ENCODE data around the gene DCAF5. TPM values are rescaled to one million over a fixed set of nuclear protein-coding genes. Genes with fewer than 3 reads are reported as not detected.

Gene DCAF5
- total RNA-seq, 1 donor from 2014 or later = 57.3 TPM

GRCh38 chr14:69076341-69076740 is 76.6 kb downstream of the DCAF5 start:
- ATAC-seq = no peak
- peaks cover 28% of the 10 kb centered on the region for H3K36me3 ChIP-seq
- no peak for DNase-seq
- H3K9me3 ChIP-seq = no peaks in the 10 kb centered on the region
- TF ChIP-seq, protein P1, sequence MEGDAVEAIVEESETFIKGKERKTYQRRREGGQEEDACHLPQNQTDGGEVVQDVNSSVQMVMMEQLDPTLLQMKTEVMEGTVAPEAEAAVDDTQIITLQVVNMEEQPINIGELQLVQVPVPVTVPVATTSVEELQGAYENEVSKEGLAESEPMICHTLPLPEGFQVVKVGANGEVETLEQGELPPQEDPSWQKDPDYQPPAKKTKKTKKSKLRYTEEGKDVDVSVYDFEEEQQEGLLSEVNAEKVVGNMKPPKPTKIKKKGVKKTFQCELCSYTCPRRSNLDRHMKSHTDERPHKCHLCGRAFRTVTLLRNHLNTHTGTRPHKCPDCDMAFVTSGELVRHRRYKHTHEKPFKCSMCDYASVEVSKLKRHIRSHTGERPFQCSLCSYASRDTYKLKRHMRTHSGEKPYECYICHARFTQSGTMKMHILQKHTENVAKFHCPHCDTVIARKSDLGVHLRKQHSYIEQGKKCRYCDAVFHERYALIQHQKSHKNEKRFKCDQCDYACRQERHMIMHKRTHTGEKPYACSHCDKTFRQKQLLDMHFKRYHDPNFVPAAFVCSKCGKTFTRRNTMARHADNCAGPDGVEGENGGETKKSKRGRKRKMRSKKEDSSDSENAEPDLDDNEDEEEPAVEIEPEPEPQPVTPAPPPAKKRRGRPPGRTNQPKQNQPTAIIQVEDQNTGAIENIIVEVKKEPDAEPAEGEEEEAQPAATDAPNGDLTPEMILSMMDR (IDR thresholded peaks at IDR 0.05) = no peak
- intact Hi-C loops (cut with DNase I) = no loop called here
- H3K27ac ChIP-seq = no peak overlapping the region
- peaks cover 23% of the 10 kb centered on the region for H3K4me1 ChIP-seq
- H3K27me3 ChIP-seq = no peaks in the 10 kb centered on the region
- H3K4me3 ChIP-seq = no peak overlapping the region

- Histone ChIP-seq H3K36me3 (peaks cover 35% of the 10 kb centered on the region), H3K4me1 (peaks cover 14% of the 10 kb centered on the region), H3K9me3 (no peaks in the 10 kb centered on the region), H3K4me3 (no peak overlapping the region), H3K27ac (no peak overlapping the region), H3K27me3 (no peaks in the 10 kb centered on the region)
- intact Hi-C loops (cut with DNase I) = no loop called here
- TF ChIP-seq, protein P1 (IDR thresholded peaks at IDR 0.05) = no peak
- DNase-seq (no peak), ATAC-seq (peak; percentile 53)
Observed at GRCh38 chr14:69073915-69074314, 79.0 kb downstream of the DCAF5 start.

- DNase-seq = no peak
- H3K36me3 ChIP-seq = peaks cover 35% of the 10 kb centered on the region
- no peaks in the 10 kb centered on the region for H3K27me3 ChIP-seq
- H3K4me1 ChIP-seq = peaks cover 9% of the 10 kb centered on the region
- intact Hi-C loops (cut with DNase I) = no loop called here
- no peak overlapping the region for H3K27ac ChIP-seq
- ATAC-seq = no peak
- TF ChIP-seq, protein P1 (IDR thresholded peaks at IDR 0.05) = no peak
- H3K9me3 ChIP-seq = no peaks in the 10 kb centered on the region
- H3K4me3 ChIP-seq = no peak overlapping the region
Observed at GRCh38 chr14:69073429-69073828, 79.5 kb downstream of the DCAF5 start.

DNA sequence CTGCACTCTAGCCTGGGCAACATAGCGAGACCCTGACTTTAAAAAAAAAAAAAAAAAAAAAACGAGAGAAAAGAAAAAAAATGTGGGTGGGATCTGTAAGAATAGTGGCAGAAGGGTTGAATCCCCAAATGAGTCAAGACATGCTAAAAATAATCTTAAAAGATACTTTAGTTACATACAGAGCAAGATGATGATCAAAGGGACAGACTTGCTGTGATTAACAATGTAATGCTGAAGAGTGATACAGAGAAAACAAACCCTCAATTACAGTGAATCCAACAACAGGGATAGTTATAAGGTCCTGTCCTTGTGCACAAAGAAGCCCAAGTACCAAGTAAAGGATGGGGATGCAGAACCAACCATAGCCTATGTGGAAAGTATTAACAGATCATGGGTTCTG is 80.3 kb downstream of the DCAF5 start:
- intact Hi-C loops (cut with DNase I) = no loop called here
- Histone ChIP-seq H3K27me3 (no peaks in the 10 kb centered on the region), H3K9me3 (no peaks in the 10 kb centered on the region), H3K36me3 (peaks cover 41% of the 10 kb centered on the region), H3K27ac (no peak overlapping the region), H3K4me1 (peaks cover 2% of the 10 kb centered on the region), H3K4me3 (no peak overlapping the region)
- DNase-seq (no peak), ATAC-seq (no peak)
- TF ChIP-seq, protein P1 (IDR thresholded peaks at IDR 0.05) = no peak

DNA sequence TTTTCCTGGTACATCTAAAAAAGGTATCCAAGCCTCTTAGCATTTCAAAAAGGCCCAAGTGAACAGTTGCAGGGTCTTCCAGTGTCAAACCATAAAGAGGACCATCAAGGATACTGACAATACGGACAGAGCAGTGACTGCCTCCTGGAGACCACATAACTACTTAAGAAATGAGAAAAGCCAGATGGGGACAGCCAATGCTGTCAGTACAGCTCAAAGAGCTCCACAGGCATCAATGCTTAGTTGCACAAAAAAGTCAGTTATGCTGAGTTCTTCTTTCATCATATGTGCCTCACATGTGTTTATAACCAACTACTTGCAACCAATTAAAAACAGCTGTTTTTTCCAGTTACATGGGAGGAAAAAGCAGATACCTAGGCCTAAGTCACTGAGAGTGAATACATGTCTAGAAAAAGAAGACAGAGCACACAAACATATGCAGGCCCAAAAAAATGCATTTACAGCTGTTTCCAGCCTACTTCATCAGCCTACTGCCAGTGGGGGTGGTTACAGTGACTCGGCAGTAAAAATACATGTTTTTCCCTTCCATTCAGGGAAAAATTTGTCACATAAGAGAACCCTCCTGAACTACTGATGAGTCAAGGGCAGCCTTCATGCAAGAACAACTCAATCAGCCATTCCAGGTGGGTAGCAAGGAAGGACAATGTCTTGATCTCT is 84.0 kb downstream of the DCAF5 start:
- H3K4me3 ChIP-seq = no peak overlapping the region
- no peaks in the 10 kb centered on the region for H3K9me3 ChIP-seq
- intact Hi-C loops (cut with DNase I) = no loop called here
- H3K27me3 ChIP-seq = no peaks in the 10 kb centered on the region
- ATAC-seq (no peak), DNase-seq (no peak)
- peaks cover 39% of the 10 kb centered on the region for H3K36me3 ChIP-seq
- no peaks in the 10 kb centered on the region for H3K4me1 ChIP-seq
- H3K27ac ChIP-seq = no peak overlapping the region
- TF ChIP-seq, protein P1 (IDR thresholded peaks at IDR 0.05) = no peak

Data from upper lobe of right lung (tissue), 1 donor.